HepG2 (cell line): ENCODE data around the gene UCK2. TPM values are rescaled to one million over a fixed set of nuclear protein-coding genes. Genes with fewer than 3 reads are reported as not detected.

Source experiments
- ARNT2 ChIP-seq: sonication (generic); formaldehyde crosslinking; IDR thresholded peaks from 2 replicates; pipeline ENCODE4 v1.8.0; 2022; ENCODE audit warnings: mild to moderate bottlenecking, low read depth, missing genetic modification reagents, moderate library complexity
- FOXP1 ChIP-seq, 2 experiments: fragments of 450-650 bp in 1 of 2; IDR thresholded peaks; 2 replicates each; pipeline ENCODE4 v1.6.1; 2017 to 2018; ENCODE audit warnings: antibody characterized with exemption in 1 of 2
- IRX3 ChIP-seq: sonication (generic); formaldehyde crosslinking; IDR thresholded peaks from 2 replicates; pipeline ENCODE4 v1.8.1; 2023; ENCODE audit warnings: mild to moderate bottlenecking, low read depth, missing genetic modification reagents, borderline replicate concordance
- KLF13 ChIP-seq: sonication (generic); formaldehyde crosslinking; IDR thresholded peaks from 2 replicates; pipeline ENCODE4 v1.4.0; 2020; ENCODE audit warnings: mild to moderate bottlenecking, missing genetic modification reagents
- MAFK ChIP-seq, 2 experiments: IDR thresholded peaks in 1 of 2; conservative IDR thresholded peaks in 1 of 2; 2 replicates each; pipeline ENCODE4 v1.6.1; 2011; ENCODE audit warnings: improper control_type of control experiment in 2 of 2, low read length in 2 of 2
- NCOA1 ChIP-seq: sonication (generic); formaldehyde crosslinking; IDR thresholded peaks from 2 replicates; pipeline ENCODE4 v1.9.0; 2021; ENCODE audit warnings: missing genetic modification reagents
- NR3C1 ChIP-seq: sonication (generic); formaldehyde crosslinking; IDR thresholded peaks from 2 replicates; pipeline ENCODE4 v1.4.0; 2020; ENCODE audit warnings: missing genetic modification reagents
- POLR2AphosphoS5 ChIP-seq: IDR thresholded peaks from 2 replicates; pipeline ENCODE4 v1.6.1; 2012; ENCODE audit warnings: low read depth, low read length
- POLR2G ChIP-seq: fragments of 200-400 bp; formaldehyde crosslinking; IDR thresholded peaks from 2 replicates; pipeline ENCODE4 v1.6.1; 2018; ENCODE audit warnings: mild to moderate bottlenecking, low read depth, low read length, moderate library complexity
- PRPF4 ChIP-seq: fragments of 200-400 bp; formaldehyde crosslinking; IDR thresholded peaks from 2 replicates; pipeline ENCODE4 v1.6.1; 2016; ENCODE audit warnings: low read length, low read depth; ENCODE audit not compliant: poor library complexity, severe bottlenecking
- RBAK ChIP-seq: sonication (generic); formaldehyde crosslinking; IDR thresholded peaks from 2 replicates; pipeline ENCODE4 v1.5.1; 2020; ENCODE audit warnings: mild to moderate bottlenecking, missing genetic modification reagents
- SIX4 ChIP-seq: sonication (generic); formaldehyde crosslinking; IDR thresholded peaks from 2 replicates; pipeline ENCODE4 v1.4.0; 2020; ENCODE audit warnings: missing genetic modification reagents
- SP4 ChIP-seq: sonication (generic); formaldehyde crosslinking; IDR thresholded peaks from 2 replicates; pipeline ENCODE4 v1.8.1; 2023; ENCODE audit warnings: mild to moderate bottlenecking, missing genetic modification reagents
- SRSF9 ChIP-seq: fragments of 200-400 bp; formaldehyde crosslinking; IDR thresholded peaks from 2 replicates; pipeline ENCODE4 v1.6.1; 2018; ENCODE audit warnings: borderline replicate concordance, mild to moderate bottlenecking, low read depth, low read length; ENCODE audit not compliant: insufficient read depth, poor library complexity, severe bottlenecking
- TGIF2 ChIP-seq: IDR thresholded peaks from 2 replicates; pipeline ENCODE4 v1.6.1; 2016; ENCODE audit warnings: control low read depth, missing compliant biosample characterization
- WIZ ChIP-seq: sonication (generic); formaldehyde crosslinking; IDR thresholded peaks from 2 replicates; pipeline ENCODE4 v1.5.1; 2020; ENCODE audit warnings: mild to moderate bottlenecking, missing genetic modification reagents
- ZNF12 ChIP-seq: sonication (generic); formaldehyde crosslinking; IDR thresholded peaks from 2 replicates; pipeline ENCODE4 v1.5.0; 2020; ENCODE audit warnings: missing genetic modification reagents
- ZNF274 ChIP-seq: sonication (generic); formaldehyde crosslinking; IDR thresholded peaks from 2 replicates; pipeline ENCODE4 v1.5.1; 2020; ENCODE audit warnings: mild to moderate bottlenecking, missing genetic modification reagents
- ZNF670 ChIP-seq: sonication (generic); formaldehyde crosslinking; IDR thresholded peaks from 2 replicates; pipeline ENCODE4 v1.8.0; 2022; ENCODE audit warnings: mild to moderate bottlenecking, missing genetic modification reagents, borderline replicate concordance
- ZZZ3 ChIP-seq: sonication (generic); formaldehyde crosslinking; IDR thresholded peaks from 2 replicates; pipeline ENCODE4 v1.4.0; 2020; ENCODE audit warnings: missing genetic modification reagents, mild to moderate bottlenecking, borderline replicate concordance
- polyA plus RNA-seq, 8 experiments: library from polyadenylated mRNA; depleted of rRNA in 3 of 8; stranded (reverse) in 7 of 8; unstranded in 1 of 8; fragments of >200 nt; fragmentation: Illumina TruSeq in 4 of 8; extraction: Trizol in 4 of 8; gene quantifications; 2 replicates each; pipeline versions ENCODE4 v1.2.1 to v1.2.3, GENCODE V29; 2011 to 2016; ENCODE audit warnings: low read depth in 4 of 8, missing spikeins in 1 of 8, mixed read lengths in 1 of 8; ENCODE audit not compliant: insufficient read depth in 1 of 8
- total RNA-seq, 5 experiments: library from RNA; depleted of rRNA; stranded (reverse); fragments of >200 nt; fragmentation: Illumina TruSeq; extraction: Trizol; gene quantifications; 2 replicates each; pipeline ENCODE4 v1.2.3, GENCODE V29; 2016; ENCODE audit warnings: low read depth in 1 of 5
- TF ChIP-seq, protein P1 (sequence below), 2 experiments: fragments of 450-650 bp in 1 of 2; sonication (generic) in 1 of 2; formaldehyde crosslinking; IDR thresholded peaks; 2 replicates each; pipeline versions ENCODE4 v1.5.0 to v1.8.0; 2020 to 2022; ENCODE audit warnings: mild to moderate bottlenecking in 1 of 2, missing genetic modification reagents in 1 of 2
- TF ChIP-seq, protein P2 (sequence below): sonication (generic); formaldehyde crosslinking; IDR thresholded peaks from 2 replicates; pipeline ENCODE4 v1.4.0; 2020; ENCODE audit warnings: missing genetic modification reagents, borderline replicate concordance
- TF ChIP-seq, protein P3 (sequence below): IDR thresholded peaks from 2 replicates; pipeline ENCODE4 v1.6.1; 2018; ENCODE audit warnings: missing genetic modification reagents

Gene UCK2
- total and polyA plus RNA-seq, 2 of the 13 experiments (the other 11 are each of a cell fraction or from before 2014, with no cell fraction given): 64.3 to 78.0 TPM

DNA sequence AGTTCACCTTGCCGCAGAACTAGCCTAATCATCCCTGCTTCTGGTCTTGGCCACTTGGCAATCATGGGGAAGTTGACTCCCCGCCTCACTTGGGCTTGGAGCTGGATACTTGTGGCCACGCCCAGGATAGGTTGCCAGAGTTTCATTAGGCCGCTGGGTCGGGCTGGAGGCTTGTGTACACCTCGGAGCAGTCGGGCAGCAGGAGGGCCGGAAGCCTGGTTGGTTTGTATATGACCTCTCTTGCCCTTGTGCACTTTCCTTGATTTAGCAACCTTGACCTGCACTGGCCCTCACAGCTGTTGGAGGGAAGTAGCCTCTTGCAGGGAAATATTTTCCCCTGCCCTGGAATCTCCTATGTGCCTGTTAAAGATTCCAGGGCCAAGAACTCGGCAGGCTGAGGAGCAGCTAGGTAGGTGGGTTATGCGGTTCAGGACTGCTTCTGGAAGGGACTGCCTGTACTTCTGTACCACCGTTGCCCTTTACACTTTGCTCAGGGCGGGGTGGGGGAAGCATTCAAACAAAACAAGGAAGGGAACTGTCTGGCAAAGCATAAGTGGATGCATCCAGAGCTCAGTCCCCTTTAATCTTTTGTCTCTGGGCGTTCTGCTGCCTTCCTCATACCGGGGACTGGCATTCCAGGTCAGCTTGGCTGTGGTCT, 83.5 kb downstream of the UCK2 start (continued):
- TF ChIP-seq RBAK (CRISPR knock-in tag) (peak; percentile 75; the same call in 1 of the 2 replicates), TGIF2 (peak; percentile 33; the same call in 1 of the 2 replicates), POLR2AphosphoS5 (no peak; the same call in 1 of the 2 replicates), KLF13 (CRISPR knock-in tag) (no peak), ZZZ3 (CRISPR knock-in tag) (no peak), NR3C1 (CRISPR knock-in tag) (no peak), WIZ (CRISPR knock-in tag) (no peak), FOXP1 (IDR thresholded peaks at IDR 0.05) (no peak), FOXP1 (CRISPR knock-in tag; IDR thresholded peaks at IDR 0.05) (peak; percentile 50), NCOA1 (0 out of 2 replicates have a peak, but pooled peaks have one; percentile 60), ZNF670 (no peak), SRSF9 (no peak), ARNT2 (CRISPR knock-in tag) (0 out of 2 replicates have a peak, but pooled peaks have one; percentile 48), POLR2G (peak; percentile 49; the same call in 1 of the 2 replicates), SP4 (no peak), MAFK (conservative IDR thresholded peaks at IDR 0.05 in 1 of 2, IDR thresholded peaks at IDR 0.05 in 1 of 2; ENCODE audit: low read length in 2 of 2) (no peak), PRPF4 (no peak), SIX4 (CRISPR knock-in tag) (no peak; the same call in 1 of the 2 replicates), ZNF274 (CRISPR knock-in tag) (no peak), IRX3 (CRISPR knock-in tag) (no peak), ZNF12 (CRISPR knock-in tag) (0 out of 2 replicates have a peak, but pooled peaks have one; percentile 2)
- TF ChIP-seq, protein P1, sequence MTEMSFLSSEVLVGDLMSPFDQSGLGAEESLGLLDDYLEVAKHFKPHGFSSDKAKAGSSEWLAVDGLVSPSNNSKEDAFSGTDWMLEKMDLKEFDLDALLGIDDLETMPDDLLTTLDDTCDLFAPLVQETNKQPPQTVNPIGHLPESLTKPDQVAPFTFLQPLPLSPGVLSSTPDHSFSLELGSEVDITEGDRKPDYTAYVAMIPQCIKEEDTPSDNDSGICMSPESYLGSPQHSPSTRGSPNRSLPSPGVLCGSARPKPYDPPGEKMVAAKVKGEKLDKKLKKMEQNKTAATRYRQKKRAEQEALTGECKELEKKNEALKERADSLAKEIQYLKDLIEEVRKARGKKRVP (CRISPR knock-in tag; IDR thresholded peaks at IDR 0.05): 0 out of 4 replicates have a peak, but pooled peaks of 1 of the 2 experiments have one; percentile 17
- TF ChIP-seq, protein P2, sequence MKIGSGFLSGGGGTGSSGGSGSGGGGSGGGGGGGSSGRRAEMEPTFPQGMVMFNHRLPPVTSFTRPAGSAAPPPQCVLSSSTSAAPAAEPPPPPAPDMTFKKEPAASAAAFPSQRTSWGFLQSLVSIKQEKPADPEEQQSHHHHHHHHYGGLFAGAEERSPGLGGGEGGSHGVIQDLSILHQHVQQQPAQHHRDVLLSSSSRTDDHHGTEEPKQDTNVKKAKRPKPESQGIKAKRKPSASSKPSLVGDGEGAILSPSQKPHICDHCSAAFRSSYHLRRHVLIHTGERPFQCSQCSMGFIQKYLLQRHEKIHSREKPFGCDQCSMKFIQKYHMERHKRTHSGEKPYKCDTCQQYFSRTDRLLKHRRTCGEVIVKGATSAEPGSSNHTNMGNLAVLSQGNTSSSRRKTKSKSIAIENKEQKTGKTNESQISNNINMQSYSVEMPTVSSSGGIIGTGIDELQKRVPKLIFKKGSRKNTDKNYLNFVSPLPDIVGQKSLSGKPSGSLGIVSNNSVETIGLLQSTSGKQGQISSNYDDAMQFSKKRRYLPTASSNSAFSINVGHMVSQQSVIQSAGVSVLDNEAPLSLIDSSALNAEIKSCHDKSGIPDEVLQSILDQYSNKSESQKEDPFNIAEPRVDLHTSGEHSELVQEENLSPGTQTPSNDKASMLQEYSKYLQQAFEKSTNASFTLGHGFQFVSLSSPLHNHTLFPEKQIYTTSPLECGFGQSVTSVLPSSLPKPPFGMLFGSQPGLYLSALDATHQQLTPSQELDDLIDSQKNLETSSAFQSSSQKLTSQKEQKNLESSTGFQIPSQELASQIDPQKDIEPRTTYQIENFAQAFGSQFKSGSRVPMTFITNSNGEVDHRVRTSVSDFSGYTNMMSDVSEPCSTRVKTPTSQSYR (CRISPR knock-in tag): no peak
- TF ChIP-seq, protein P3, sequence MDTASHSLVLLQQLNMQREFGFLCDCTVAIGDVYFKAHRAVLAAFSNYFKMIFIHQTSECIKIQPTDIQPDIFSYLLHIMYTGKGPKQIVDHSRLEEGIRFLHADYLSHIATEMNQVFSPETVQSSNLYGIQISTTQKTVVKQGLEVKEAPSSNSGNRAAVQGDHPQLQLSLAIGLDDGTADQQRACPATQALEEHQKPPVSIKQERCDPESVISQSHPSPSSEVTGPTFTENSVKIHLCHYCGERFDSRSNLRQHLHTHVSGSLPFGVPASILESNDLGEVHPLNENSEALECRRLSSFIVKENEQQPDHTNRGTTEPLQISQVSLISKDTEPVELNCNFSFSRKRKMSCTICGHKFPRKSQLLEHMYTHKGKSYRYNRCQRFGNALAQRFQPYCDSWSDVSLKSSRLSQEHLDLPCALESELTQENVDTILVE: no peak; the same call in none of the 2 replicates
